Stimulated activated CD4-positive, alpha-beta T cell treated with anti-CD3 and anti-CD28 coated beads, Interleukin-2, amount 100 ng/mL, for 24 hours (primary cell): Measurements from ENCODE around the gene ACTN3.
A peak's percentile ranks its signal among the peaks of the same experiment; 100 is the strongest.

Experiments
- DNase-seq, 2 donors: peaks; one replicate each; pipeline ENCODE4 v3.0.0-alpha.2; 2020

The ACTN3 gene

GRCh38 chr11:66545701-66546367, 869 bp upstream of the ACTN3 start, which contains the start of gene ZDHHC24:
TSS of gene ZDHHC24 (minus strand) at chr11:66546048. CDS start at chr11:66546003, 45 bp downstream.
- peak; percentile 90 to 96 for DNase-seq

- no peak for DNase-seq
These were observed 411 bp downstream of the ACTN3 start for GRCh38 chr11:66546966-66547661.

GRCh38 chr11:66547662-66548009, 933 bp downstream of the ACTN3 start:
- DNase-seq = no peak

- no peak for DNase-seq
These were observed 1.3 kb downstream of the ACTN3 start for GRCh38 chr11:66548041-66548440.

GRCh38 chr11:66548774-66549630, 2.3 kb downstream of the ACTN3 start:
- DNase-seq = no peak

GRCh38 chr11:66549696-66550095, 3.0 kb downstream of the ACTN3 start:
- no peak for DNase-seq

GRCh38 chr11:66550887-66551286, 4.2 kb downstream of the ACTN3 start:
- no peak for DNase-seq

GRCh38 chr11:66554602-66555001, 7.9 kb downstream of the ACTN3 start:
- no peak for DNase-seq

GRCh38 chr11:66555416-66555815, 8.7 kb downstream of the ACTN3 start:
- no peak for DNase-seq

GRCh38 chr11:66556086-66556485, 9.4 kb downstream of the ACTN3 start:
- DNase-seq = no peak

GRCh38 chr11:66557733-66558326, 11.1 kb downstream of the ACTN3 start:
- no peak for DNase-seq

- DNase-seq = peak; percentile 36 to 46
These were observed 12.6 kb downstream of the ACTN3 start for GRCh38 chr11:66559142-66559865.

- no peak for DNase-seq
These were observed 13.4 kb downstream of the ACTN3 start for GRCh38 chr11:66559866-66560676.

GRCh38 chr11:66561178-66561974, 14.7 kb downstream of the ACTN3 start:
- DNase-seq = no peak

- no peak for DNase-seq
These were observed 15.2 kb downstream of the ACTN3 start for GRCh38 chr11:66561975-66562248.

GRCh38 chr11:66562275-66562674, 15.6 kb downstream of the ACTN3 start:
- DNase-seq = no peak

- DNase-seq = no peak
These were observed 16.3 kb downstream of the ACTN3 start for GRCh38 chr11:66562907-66563583.

GRCh38 chr11:66563832-66564231, 17.1 kb downstream of the ACTN3 start:
- no peak for DNase-seq

GRCh38 chr11:66564538-66564937, 17.8 kb downstream of the ACTN3 start:
- DNase-seq = no peak

GRCh38 chr11:66564984-66565383, 18.3 kb downstream of the ACTN3 start:
- DNase-seq = no peak
